ENCODE measurements around the gene MACROD2.

DNA sequence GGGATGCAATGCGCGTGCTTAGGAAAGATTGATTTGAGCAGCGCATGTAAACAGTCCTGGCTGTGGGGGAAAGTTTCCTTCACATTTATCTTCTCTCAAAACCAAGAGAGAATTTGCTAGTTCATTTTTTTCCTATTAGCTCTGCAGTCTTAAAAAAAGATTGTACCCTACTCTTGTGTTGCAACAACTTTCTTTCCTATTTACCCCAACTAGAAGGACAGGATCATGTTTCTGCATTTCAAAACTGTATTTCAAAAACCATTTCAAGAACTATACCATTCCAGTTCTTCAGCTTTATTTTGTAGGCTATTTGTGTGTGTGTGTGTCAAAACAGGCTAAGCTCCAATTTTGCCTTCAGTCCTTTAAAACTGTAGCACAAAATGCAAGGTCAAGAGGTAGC, 2104.8 kb downstream of the MACROD2 start:
- TF ChIP-seq, protein P1, sequence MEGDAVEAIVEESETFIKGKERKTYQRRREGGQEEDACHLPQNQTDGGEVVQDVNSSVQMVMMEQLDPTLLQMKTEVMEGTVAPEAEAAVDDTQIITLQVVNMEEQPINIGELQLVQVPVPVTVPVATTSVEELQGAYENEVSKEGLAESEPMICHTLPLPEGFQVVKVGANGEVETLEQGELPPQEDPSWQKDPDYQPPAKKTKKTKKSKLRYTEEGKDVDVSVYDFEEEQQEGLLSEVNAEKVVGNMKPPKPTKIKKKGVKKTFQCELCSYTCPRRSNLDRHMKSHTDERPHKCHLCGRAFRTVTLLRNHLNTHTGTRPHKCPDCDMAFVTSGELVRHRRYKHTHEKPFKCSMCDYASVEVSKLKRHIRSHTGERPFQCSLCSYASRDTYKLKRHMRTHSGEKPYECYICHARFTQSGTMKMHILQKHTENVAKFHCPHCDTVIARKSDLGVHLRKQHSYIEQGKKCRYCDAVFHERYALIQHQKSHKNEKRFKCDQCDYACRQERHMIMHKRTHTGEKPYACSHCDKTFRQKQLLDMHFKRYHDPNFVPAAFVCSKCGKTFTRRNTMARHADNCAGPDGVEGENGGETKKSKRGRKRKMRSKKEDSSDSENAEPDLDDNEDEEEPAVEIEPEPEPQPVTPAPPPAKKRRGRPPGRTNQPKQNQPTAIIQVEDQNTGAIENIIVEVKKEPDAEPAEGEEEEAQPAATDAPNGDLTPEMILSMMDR (IDR thresholded peaks at IDR 0.05), result no peak
- TF ChIP-seq EP300 (IDR thresholded peaks at IDR 0.05) (no peak), POLR2A (IDR thresholded peaks at IDR 0.05) (no peak)
